Astrocyte (in vitro differentiated cells and primary cell): ENCODE data around the gene PALS1. TPM values are rescaled to one million over a fixed set of nuclear protein-coding genes. Genes with fewer than 3 reads are reported as not detected.

Experiments
- DNase-seq: peaks from one replicate; pipeline ENCODE4 v3.0.0-alpha.2; 2010; ENCODE audit warnings: low read depth
- FAIRE-seq: peaks from 2 replicates; lab custom pipeline; 2011; peaks lifted over from hg19 to GRCh38; lab: Jason Lieb, UNC
- H2AFZ ChIP-seq: 2 replicates; pipeline ENCODE4 v1.6.0; 2012; ENCODE audit warnings: low read depth, low read length, inconsistent platforms
- H3K27ac ChIP-seq: 2 replicates; pipeline ENCODE4 v1.5.1; 2011; ENCODE audit warnings: low read depth, low read length, inconsistent platforms
- H3K27me3 ChIP-seq: 2 replicates; pipeline ENCODE4 v1.6.0; 2011; ENCODE audit warnings: low read length, inconsistent platforms; ENCODE audit not compliant: insufficient read depth
- H3K36me3 ChIP-seq: 2 replicates; pipeline ENCODE4 v1.5.1; 2011; ENCODE audit warnings: low read length, inconsistent platforms; ENCODE audit not compliant: insufficient read depth
- H3K4me1 ChIP-seq: 2 replicates; pipeline ENCODE4 v1.5.1; 2011; ENCODE audit warnings: low read length, inconsistent platforms; ENCODE audit not compliant: insufficient read depth
- H3K4me2 ChIP-seq: 2 replicates; pipeline ENCODE4 v1.6.0; 2012; ENCODE audit warnings: low read length, inconsistent platforms
- H3K4me3 ChIP-seq: 2 replicates; pipeline ENCODE4 v1.5.1; 2011; ENCODE audit warnings: low read depth, mild to moderate bottlenecking, low read length, inconsistent platforms; ENCODE audit not compliant: insufficient read depth
- H3K79me2 ChIP-seq: 2 replicates; pipeline ENCODE4 v1.6.0; 2012; ENCODE audit warnings: mild to moderate bottlenecking, low read length, inconsistent platforms; ENCODE audit not compliant: insufficient read depth
- H3K9ac ChIP-seq: 2 replicates; pipeline ENCODE4 v1.6.0; 2012; ENCODE audit warnings: mild to moderate bottlenecking, low read length, inconsistent platforms
- H3K9me3 ChIP-seq: 2 replicates; pipeline ENCODE4 v1.5.1; 2012; ENCODE audit warnings: low read depth, mild to moderate bottlenecking, low read length, inconsistent platforms; ENCODE audit not compliant: insufficient read depth
- H4K20me1 ChIP-seq: 2 replicates; pipeline ENCODE4 v1.6.0; 2012; ENCODE audit warnings: low read length, inconsistent platforms; ENCODE audit not compliant: insufficient read depth
- H3K27ac Mint-ChIP-seq: one replicate; pipeline ENCODE4 v1.8.0; 2021; ENCODE audit warnings: mild to moderate bottlenecking, mixed read lengths; ENCODE audit not compliant: unreplicated experiment
- H3K27me3 Mint-ChIP-seq: one replicate; pipeline ENCODE4 v1.8.0; 2021; ENCODE audit warnings: low read depth, mixed read lengths; ENCODE audit not compliant: unreplicated experiment
- H3K36me3 Mint-ChIP-seq: one replicate; pipeline ENCODE4 v1.8.0; 2021; ENCODE audit warnings: low read depth, mixed read lengths; ENCODE audit not compliant: unreplicated experiment
- H3K4me1 Mint-ChIP-seq: one replicate; pipeline ENCODE4 v1.8.0; 2021; ENCODE audit warnings: low read depth, mixed read lengths; ENCODE audit not compliant: unreplicated experiment
- H3K4me3 Mint-ChIP-seq: one replicate; pipeline ENCODE4 v1.8.0; 2021; ENCODE audit warnings: mild to moderate bottlenecking, moderate library complexity, mixed read lengths; ENCODE audit not compliant: unreplicated experiment
- H3K9me3 Mint-ChIP-seq: one replicate; pipeline ENCODE4 v1.8.0; 2021; ENCODE audit warnings: mild to moderate bottlenecking, mixed read lengths; ENCODE audit not compliant: unreplicated experiment
- EZH2 ChIP-seq: IDR thresholded peaks from 2 replicates; pipeline ENCODE4 v1.6.1; 2012; ENCODE audit warnings: mild to moderate bottlenecking, low read length, inconsistent platforms; ENCODE audit not compliant: insufficient read depth
- total RNA-seq: library from RNA; stranded (reverse); gene quantifications from 2 replicates; pipeline ENCODE4 v1.2.1, GENCODE V29; 2021
- TF ChIP-seq, protein P1 (sequence below): IDR thresholded peaks from 2 replicates; pipeline ENCODE4 v1.5.1; 2011; ENCODE audit warnings: low read depth, mild to moderate bottlenecking, inconsistent platforms, low read length, moderate library complexity; ENCODE audit not compliant: insufficient read depth

PALS1 gene
- total RNA-seq, 1 donor from 2014 or later: 46.0 TPM

DNA sequence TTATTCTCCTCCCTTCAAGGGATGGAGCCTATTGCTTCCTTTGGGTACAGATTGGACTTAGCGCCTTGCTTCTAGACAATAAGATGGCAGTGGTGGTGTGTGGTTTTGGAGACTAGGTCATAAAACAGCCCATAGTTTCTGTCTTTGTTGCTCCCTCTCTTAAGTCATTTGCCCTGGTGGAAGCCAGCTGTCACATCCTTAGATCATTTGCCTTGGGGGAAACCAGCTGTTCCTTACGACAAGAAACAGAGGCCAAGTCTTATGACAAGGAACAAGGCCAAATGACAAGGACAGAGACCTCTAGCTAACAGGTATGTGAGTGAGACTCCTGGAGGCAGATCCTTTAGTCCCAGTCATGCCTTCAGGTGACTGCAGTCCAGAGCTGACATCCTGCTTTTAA, 9.2 kb upstream of the PALS1 start:
- TF ChIP-seq EZH2: no peak
- TF ChIP-seq, protein P1, sequence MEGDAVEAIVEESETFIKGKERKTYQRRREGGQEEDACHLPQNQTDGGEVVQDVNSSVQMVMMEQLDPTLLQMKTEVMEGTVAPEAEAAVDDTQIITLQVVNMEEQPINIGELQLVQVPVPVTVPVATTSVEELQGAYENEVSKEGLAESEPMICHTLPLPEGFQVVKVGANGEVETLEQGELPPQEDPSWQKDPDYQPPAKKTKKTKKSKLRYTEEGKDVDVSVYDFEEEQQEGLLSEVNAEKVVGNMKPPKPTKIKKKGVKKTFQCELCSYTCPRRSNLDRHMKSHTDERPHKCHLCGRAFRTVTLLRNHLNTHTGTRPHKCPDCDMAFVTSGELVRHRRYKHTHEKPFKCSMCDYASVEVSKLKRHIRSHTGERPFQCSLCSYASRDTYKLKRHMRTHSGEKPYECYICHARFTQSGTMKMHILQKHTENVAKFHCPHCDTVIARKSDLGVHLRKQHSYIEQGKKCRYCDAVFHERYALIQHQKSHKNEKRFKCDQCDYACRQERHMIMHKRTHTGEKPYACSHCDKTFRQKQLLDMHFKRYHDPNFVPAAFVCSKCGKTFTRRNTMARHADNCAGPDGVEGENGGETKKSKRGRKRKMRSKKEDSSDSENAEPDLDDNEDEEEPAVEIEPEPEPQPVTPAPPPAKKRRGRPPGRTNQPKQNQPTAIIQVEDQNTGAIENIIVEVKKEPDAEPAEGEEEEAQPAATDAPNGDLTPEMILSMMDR: no peak
- no peak overlapping the region for H2AFZ ChIP-seq
- FAIRE-seq: no peak
- H3K36me3 ChIP-seq: no peaks in the 10 kb centered on the region
- H3K9ac ChIP-seq: no peak overlapping the region
- H3K4me1 Mint-ChIP-seq: peaks cover 3% of the 10 kb centered on the region
- no peak overlapping the region for H3K27ac Mint-ChIP-seq
- no peaks in the 10 kb centered on the region for H4K20me1 ChIP-seq
- no peaks in the 10 kb centered on the region for H3K27me3 Mint-ChIP-seq
- H3K9me3 Mint-ChIP-seq: no peaks in the 10 kb centered on the region
- no peaks in the 10 kb centered on the region for H3K36me3 Mint-ChIP-seq
- H3K79me2 ChIP-seq: no peaks in the 10 kb centered on the region
- H3K27ac ChIP-seq: no peak overlapping the region
- no peak overlapping the region for H3K4me2 ChIP-seq
- H3K27me3 ChIP-seq: no peaks in the 10 kb centered on the region
- H3K9me3 ChIP-seq: no peaks in the 10 kb centered on the region
- DNase-seq: no peak
- H3K4me3 Mint-ChIP-seq: no peak overlapping the region
- H3K4me3 ChIP-seq: no peak overlapping the region
- no peaks in the 10 kb centered on the region for H3K4me1 ChIP-seq

DNA sequence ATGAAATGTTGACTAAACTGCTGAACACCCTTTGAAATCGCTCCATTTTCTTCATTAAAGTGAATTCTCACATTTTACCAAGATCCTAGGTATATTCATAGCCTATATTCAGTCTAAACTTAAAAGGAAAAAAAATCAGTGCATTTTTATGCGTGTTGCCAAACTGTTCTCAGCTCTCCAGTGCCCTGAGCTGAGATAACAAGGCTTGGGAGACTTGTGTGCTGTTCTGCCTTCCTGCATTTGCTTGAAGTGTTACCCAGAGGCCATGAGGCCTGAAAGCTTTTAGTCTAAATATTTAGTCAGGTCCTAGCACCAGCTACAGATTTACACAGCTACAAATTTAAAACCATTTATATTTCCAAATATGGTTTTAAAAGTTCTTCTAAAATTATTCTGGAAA, 8.6 kb upstream of the PALS1 start:
- FAIRE-seq (no peak), DNase-seq (no peak)
- Histone ChIP-seq H3K9me3 (no peaks in the 10 kb centered on the region), H3K4me3 (no peak overlapping the region), H3K9ac (no peak overlapping the region), H4K20me1 (no peaks in the 10 kb centered on the region), H3K36me3 (no peaks in the 10 kb centered on the region), H3K27me3 (no peaks in the 10 kb centered on the region), H2AFZ (no peak overlapping the region), H3K27ac (no peak overlapping the region), H3K79me2 (no peaks in the 10 kb centered on the region), H3K4me1 (no peaks in the 10 kb centered on the region), H3K4me2 (no peak overlapping the region)
- Mint-ChIP-seq H3K27ac (no peak overlapping the region), H3K36me3 (no peaks in the 10 kb centered on the region), H3K9me3 (no peaks in the 10 kb centered on the region), H3K4me3 (no peak overlapping the region), H3K4me1 (peaks cover 3% of the 10 kb centered on the region), H3K27me3 (no peaks in the 10 kb centered on the region)
- no peak for TF ChIP-seq EZH2
- TF ChIP-seq, protein P1: no peak

DNA sequence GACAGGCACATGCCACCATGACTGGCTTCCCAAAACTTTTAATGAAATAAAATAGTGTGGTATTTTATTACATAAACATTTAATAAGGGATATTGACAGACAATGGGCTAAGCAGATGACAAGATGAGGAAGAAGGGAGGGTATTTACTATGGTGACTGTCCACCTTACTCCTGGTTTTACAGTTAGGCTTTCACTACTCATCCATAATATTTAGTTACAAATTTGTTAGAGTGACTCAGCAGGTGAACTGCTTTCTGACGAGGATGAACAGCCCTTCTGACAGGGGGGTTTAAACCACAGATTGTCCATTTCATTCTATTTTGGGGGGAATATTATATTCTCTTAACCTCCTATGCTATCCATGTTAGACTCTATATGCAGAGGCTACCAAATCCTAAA, 3.6 kb upstream of the PALS1 start:
- Histone ChIP-seq H3K4me3 (no peak overlapping the region), H3K4me2 (no peak overlapping the region), H3K9ac (no peak overlapping the region), H3K27me3 (no peaks in the 10 kb centered on the region), H3K9me3 (no peaks in the 10 kb centered on the region), H3K36me3 (no peaks in the 10 kb centered on the region), H3K79me2 (peaks cover 8% of the 10 kb centered on the region), H3K27ac (no peak overlapping the region), H2AFZ (no peak overlapping the region), H3K4me1 (peaks cover 6% of the 10 kb centered on the region), H4K20me1 (no peaks in the 10 kb centered on the region)
- Mint-ChIP-seq H3K36me3 (no peaks in the 10 kb centered on the region), H3K27me3 (no peaks in the 10 kb centered on the region), H3K4me1 (no peaks in the 10 kb centered on the region), H3K4me3 (no peak overlapping the region), H3K9me3 (no peaks in the 10 kb centered on the region), H3K27ac (no peak overlapping the region)
- TF ChIP-seq EZH2: no peak
- TF ChIP-seq, protein P1: no peak
- no peak for FAIRE-seq
- DNase-seq: no peak
